T47D (cell line): ENCODE data around the gene CRYZL1.

Experiments
- DNase-seq, 2 experiments: peaks; one replicate each; pipeline versions ENCODE4 v3.0.0 to v3.0.0-alpha.2; 2011 to 2012; ENCODE audit warnings: low read depth in 1 of 2, low spot score in 1 of 2
- JUND ChIP-seq: IDR thresholded peaks from 2 replicates; pipeline ENCODE4 v1.6.1; 2012; ENCODE audit warnings: low read depth
- in situ Hi-C: cut with HindIII; loops from 2 replicates; pipeline ENCODE4 v1.10.0; 2016; ENCODE audit warnings: low sequenced_read_pairs, low pct_unique_long_range_greater_than_20kb

The CRYZL1 gene

DNA sequence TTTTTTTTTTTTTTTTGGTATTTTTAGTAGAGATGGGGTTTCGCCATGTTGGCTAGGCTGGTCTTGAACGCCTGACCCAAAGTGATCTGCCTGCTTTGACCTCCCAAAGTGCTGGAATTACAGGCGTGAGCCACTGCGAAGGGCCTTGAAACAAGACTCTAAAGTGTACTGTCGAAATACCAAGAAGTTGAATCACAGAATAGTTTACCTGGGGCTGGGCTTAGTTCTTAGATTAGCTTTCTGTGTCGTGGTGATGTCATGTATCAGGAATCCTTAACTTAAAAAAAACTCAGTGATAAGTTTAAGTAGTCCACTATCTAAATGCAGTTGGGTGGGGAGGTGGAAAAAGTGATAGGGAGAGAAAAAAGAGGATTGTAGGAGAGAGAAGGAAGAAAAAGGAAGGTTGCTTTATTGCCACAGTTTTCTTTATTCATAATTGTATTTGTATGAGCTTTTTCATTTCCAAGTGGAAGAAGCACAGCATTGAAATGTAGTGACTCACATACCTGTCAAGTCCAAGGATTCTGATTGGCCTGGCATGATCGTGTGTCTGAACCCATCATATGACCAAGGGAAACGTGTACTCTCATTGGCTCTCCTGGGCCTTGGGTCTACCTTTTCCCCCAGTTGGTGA is 14.2 kb upstream of the CRYZL1 start:
- TF ChIP-seq JUND, result no peak
- DNase-seq, result peak in 1 of 2 experiments; percentile 27
- in situ Hi-C loops, result no loop called here

- in situ Hi-C loops, result no loop called here
These were observed 12.9 kb upstream of the CRYZL1 start for GRCh38 chr21:33654412-33654811.

GRCh38 chr21:33651965-33652680 is 10.6 kb upstream of the CRYZL1 start:
- no peak for TF ChIP-seq JUND
- in situ Hi-C loops, result no loop called here
- DNase-seq, result no peak

More at GRCh38 chr21:33654412-33654811, 12.9 kb upstream of the CRYZL1 start:
- TF ChIP-seq JUND, result no peak
- DNase-seq, result no peak

DNA sequence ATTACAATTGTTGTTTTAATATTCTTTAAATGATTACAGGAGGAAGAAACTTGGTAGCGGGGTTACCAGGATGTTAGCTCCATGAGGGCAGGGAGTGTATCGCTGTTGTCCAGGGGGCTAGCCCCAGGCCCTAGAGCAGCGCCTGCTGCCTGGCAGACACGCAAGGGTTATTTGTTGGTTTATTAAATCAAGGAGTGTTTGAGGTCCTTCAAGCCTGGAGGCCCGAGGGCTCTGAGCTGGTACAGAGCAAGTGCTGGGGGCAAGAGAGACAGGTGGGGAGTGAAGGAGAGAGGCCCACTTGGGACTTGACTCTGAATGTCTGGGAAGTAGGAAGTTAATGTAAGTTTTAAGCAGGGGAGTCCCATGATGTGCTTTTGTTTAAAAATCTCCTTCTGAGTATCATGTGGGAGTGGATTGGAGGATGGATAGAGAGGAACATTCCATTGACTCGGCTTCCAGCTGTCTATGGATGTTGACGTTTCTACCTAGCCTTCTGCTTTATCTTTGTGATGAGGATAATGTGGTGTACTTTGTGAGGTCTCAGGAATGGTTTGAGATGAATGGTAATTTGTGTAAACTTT is 9.5 kb upstream of the CRYZL1 start:
- in situ Hi-C loops, result no loop called here
- no peak for TF ChIP-seq JUND
- DNase-seq, result no peak

DNA sequence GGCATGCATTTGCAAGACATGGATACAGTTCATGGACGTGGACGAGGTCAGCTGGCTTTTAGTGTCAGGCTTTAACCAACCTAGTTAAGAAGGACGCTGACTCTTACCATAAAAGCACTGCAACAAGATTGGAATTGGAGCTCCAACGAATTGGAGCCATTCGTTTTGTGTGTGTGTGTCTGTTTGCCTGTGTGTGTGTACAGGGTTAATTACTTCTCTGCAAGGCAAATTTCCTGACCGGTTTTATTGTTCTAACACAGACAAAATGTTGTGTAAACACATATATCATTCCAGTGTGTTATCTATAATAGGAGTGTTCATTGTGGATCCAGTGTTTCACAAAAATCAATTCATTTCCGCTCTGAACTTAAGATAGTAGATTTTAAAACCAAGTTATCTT is 8.7 kb upstream of the CRYZL1 start:
- no peak for TF ChIP-seq JUND
- DNase-seq, result no peak
- in situ Hi-C loops, result no loop called here

GRCh38 chr21:33648555-33648954 is 7.0 kb upstream of the CRYZL1 start:
- in situ Hi-C loops, result no loop called here
- no peak for TF ChIP-seq JUND
- no peak for DNase-seq

DNA sequence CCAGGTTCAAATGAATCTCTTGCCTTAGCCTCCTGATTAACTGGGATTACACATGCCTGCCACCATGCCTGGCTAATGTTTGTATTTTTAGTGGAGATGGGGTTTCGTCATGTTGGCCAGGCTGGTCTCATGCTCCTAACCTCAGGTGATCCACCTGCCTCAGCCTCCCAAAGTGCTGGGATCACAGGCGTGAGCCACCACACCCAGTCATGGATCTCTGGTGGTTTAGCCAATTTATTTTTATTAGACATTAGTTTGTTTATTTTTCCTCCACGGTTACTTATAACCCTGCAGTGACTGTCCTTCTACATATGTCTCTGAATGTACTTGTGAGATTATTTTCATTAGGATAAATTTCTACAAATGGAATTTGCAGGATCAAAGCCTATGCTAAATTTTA is 6.0 kb upstream of the CRYZL1 start:
- TF ChIP-seq JUND, result no peak
- in situ Hi-C loops, result no loop called here
- no peak for DNase-seq

GRCh38 chr21:33645730-33646129 is 4.2 kb upstream of the CRYZL1 start:
- no peak for DNase-seq
- TF ChIP-seq JUND, result no peak
- in situ Hi-C loops, result no loop called here

- TF ChIP-seq JUND, result no peak
- no peak for DNase-seq
- in situ Hi-C loops, result no loop called here
These were observed 3.0 kb upstream of the CRYZL1 start for GRCh38 chr21:33644383-33645074.

DNA sequence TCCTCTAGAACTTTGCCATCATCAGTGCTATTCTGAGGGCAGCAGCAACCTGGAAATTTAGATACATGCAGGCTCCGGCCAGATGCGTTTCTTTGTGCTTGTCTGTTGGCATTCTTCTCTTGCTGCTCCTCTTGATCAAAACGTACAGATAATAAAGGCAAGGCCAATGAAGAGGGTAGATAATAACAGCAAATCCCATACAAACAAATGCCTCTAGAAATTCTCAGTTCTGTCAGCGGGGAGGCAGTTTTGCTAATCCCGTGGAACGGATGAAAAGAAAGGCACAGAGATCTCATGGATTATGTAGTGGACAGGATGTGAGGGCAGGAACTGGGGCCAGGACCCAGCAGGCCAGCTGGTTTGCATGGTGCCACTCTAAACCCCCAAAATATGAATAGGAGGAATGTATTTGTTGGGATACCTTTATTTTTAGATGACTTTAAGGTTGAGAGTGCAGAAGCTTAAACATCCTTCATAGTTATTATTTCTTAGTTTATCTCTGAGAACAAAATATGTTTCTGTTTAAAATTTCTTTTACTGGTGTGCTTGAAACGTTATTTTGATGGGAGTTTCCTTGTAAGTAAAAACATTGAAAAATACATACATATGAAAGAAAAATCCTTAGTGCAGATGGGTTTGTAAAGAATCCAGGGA is 2.2 kb upstream of the CRYZL1 start:
- in situ Hi-C loops, result no loop called here
- peak in 1 of 2 experiments; percentile 16 for DNase-seq
- no peak for TF ChIP-seq JUND

GRCh38 chr21:33642896-33643657 is 1.5 kb upstream of the CRYZL1 start:
- in situ Hi-C loops, result no loop called here
- peak; percentile 14 to 19 for DNase-seq
- no peak for TF ChIP-seq JUND
